HepG2 (cell line): ENCODE results near the gene NRG2. TPM values are rescaled to one million over a fixed set of nuclear protein-coding genes. Genes with fewer than 3 reads are reported as not detected.

ENCODE experiments used
- ATAC-seq: fragments of 200-7000 bp; cut with Tn5 transposase; 3 replicates; pipeline ENCODE4 v1.9.1; 2020; ENCODE audit warnings: mild to moderate bottlenecking, moderate library complexity
- BruUV-seq: library from RNA; stranded (reverse); fragments of 400-500 nt; replicated peaks from 2 replicates; lab custom pipeline; 2021; lab: Mats Ljungman, UMichigan
- CTCF ChIA-PET: fragments of 300-600 bp; formaldehyde crosslinking; extraction: SDS; loops from one replicate; lab custom pipeline; 2021; ENCODE audit warnings: low total read pairs, inconsistent platforms, low intra/inter-chr PET ratio; lab: Yijun Ruan, JAX
- POLR2A ChIA-PET: fragments of 350-600 bp; sonication (Branson Sonifier 250); formaldehyde crosslinking; loops from one replicate; lab custom pipeline; 2020; ENCODE audit warnings: antibody characterized with exemption, inconsistent platforms; lab: Yijun Ruan, JAX
- DNase-seq: peaks from one replicate; pipeline ENCODE4 v3.0.0-alpha.2; 2015; ENCODE audit warnings: low spot score
- FAIRE-seq: peaks from 3 replicates; lab custom pipeline; 2011; peaks lifted over from hg19 to GRCh38; lab: Jason Lieb, UNC
- H2AFZ ChIP-seq: one replicate; pipeline ENCODE4 v1.6.1; 2011; ENCODE audit warnings: low read length, inconsistent platforms
- H3K27ac ChIP-seq: fragments of 300-600 bp; 3 replicates; pipeline ENCODE4 v1.8.0; 2011; ENCODE audit warnings: mixed run types, mild to moderate bottlenecking, mixed read lengths, low read length, inconsistent platforms; ENCODE audit not compliant: insufficient read depth; ENCODE audit errors: extremely low read length
- H3K27me3 ChIP-seq, 2 experiments: fragments of 200-600 bp in 1 of 2; 2 replicates in 1 of 2; 3 replicates in 1 of 2; pipeline versions ENCODE4 v1.6.0 to v1.8.0; 2011; ENCODE audit warnings: low read length in 2 of 2, mild to moderate bottlenecking in 2 of 2, moderate library complexity in 2 of 2, inconsistent platforms in 1 of 2; ENCODE audit not compliant: insufficient read depth in 2 of 2, control insufficient read depth in 1 of 2
- H3K36me3 ChIP-seq, 2 experiments: fragments of 200-600 bp in 1 of 2; replicated peaks in 1 of 2; 2 replicates in 1 of 2; 3 replicates in 1 of 2; pipeline versions ENCODE4 v1.5.1 to v1.8.0; 2011; ENCODE audit warnings: low read length in 2 of 2, inconsistent platforms in 1 of 2; ENCODE audit not compliant: insufficient read depth in 2 of 2, control insufficient read depth in 1 of 2
- H3K4me1 ChIP-seq: 2 replicates; pipeline ENCODE4 v1.5.1; 2012; ENCODE audit warnings: low read length, inconsistent platforms; ENCODE audit not compliant: insufficient read depth
- H3K4me2 ChIP-seq: 2 replicates; pipeline ENCODE4 v1.6.0; 2011; ENCODE audit warnings: low read depth, low read length, inconsistent platforms
- H3K4me3 ChIP-seq, 3 experiments: fragments of 200-600 bp in 1 of 3; sonication (generic), shearing (Covaris generic) in 1 of 3; replicated peaks in 1 of 3; 2 replicates each; pipeline ENCODE4 v1.5.1; 2011 to 2016; ENCODE audit warnings: low read length in 3 of 3, inconsistent platforms in 2 of 3, low read depth in 2 of 3, mild to moderate bottlenecking in 2 of 3, control low read depth in 1 of 3, mixed read lengths in 1 of 3; ENCODE audit not compliant: insufficient read depth in 1 of 3
- H3K79me2 ChIP-seq: one replicate; pipeline ENCODE4 v1.6.1; 2011; ENCODE audit warnings: low read length, inconsistent platforms; ENCODE audit not compliant: insufficient read depth
- H3K9ac ChIP-seq: 2 replicates; pipeline ENCODE4 v1.6.0; 2011; ENCODE audit warnings: mild to moderate bottlenecking, low read depth, low read length, inconsistent platforms; ENCODE audit not compliant: insufficient read depth
- H3K9me3 ChIP-seq: 2 replicates; pipeline ENCODE4 v1.5.1; 2012; ENCODE audit warnings: mild to moderate bottlenecking, low read length
- H4K20me1 ChIP-seq: 2 replicates; pipeline ENCODE4 v1.6.0; 2011; ENCODE audit warnings: inconsistent platforms, mild to moderate bottlenecking, low read length, moderate library complexity; ENCODE audit not compliant: insufficient read depth
- ATF7 ChIP-seq, 2 experiments: fragments of 450-650 bp in 1 of 2; sonication (generic) in 1 of 2; formaldehyde crosslinking in 1 of 2; IDR thresholded peaks; 2 replicates each; pipeline versions ENCODE4 v1.4.0 to v1.6.1; 2016 to 2020; ENCODE audit warnings: antibody characterized with exemption in 1 of 2, mild to moderate bottlenecking in 1 of 2, missing genetic modification reagents in 1 of 2
- CTCF ChIP-seq: sonication (generic); formaldehyde crosslinking; IDR thresholded peaks from 2 replicates; pipeline ENCODE4 v1.5.0; 2020; ENCODE audit warnings: mild to moderate bottlenecking, missing genetic modification reagents, moderate library complexity
- HNRNPUL1 ChIP-seq: fragments of 200-400 bp; formaldehyde crosslinking; IDR thresholded peaks from 2 replicates; pipeline ENCODE4 v1.6.1; 2017; ENCODE audit warnings: low read depth, mild to moderate bottlenecking, low read length, moderate library complexity
- KLF15 ChIP-seq: sonication (generic); formaldehyde crosslinking; IDR thresholded peaks from 2 replicates; pipeline ENCODE4 v1.8.1; 2023; ENCODE audit warnings: borderline replicate concordance, mild to moderate bottlenecking, inconsistent platforms, missing genetic modification reagents, mixed read lengths
- NFKBIZ ChIP-seq: IDR thresholded peaks from 2 replicates; pipeline ENCODE4 v1.6.1; 2018; ENCODE audit warnings: missing genetic modification reagents, missing compliant biosample characterization
- PRMT3 ChIP-seq: sonication (generic); formaldehyde crosslinking; IDR thresholded peaks from 2 replicates; pipeline ENCODE4 v1.8.1; 2022; ENCODE audit warnings: low read depth, mild to moderate bottlenecking, moderate library complexity, missing genetic modification reagents, borderline replicate concordance
- STAG1 ChIP-seq: sonication (generic); formaldehyde crosslinking; IDR thresholded peaks from 2 replicates; pipeline ENCODE4 v1.4.0; 2020; ENCODE audit warnings: missing genetic modification reagents
- TARDBP ChIP-seq: sonication (generic); formaldehyde crosslinking; IDR thresholded peaks from 2 replicates; pipeline ENCODE4 v1.8.0; 2022; ENCODE audit warnings: mild to moderate bottlenecking, missing genetic modification reagents
- ZNF280B ChIP-seq: sonication (generic); formaldehyde crosslinking; IDR thresholded peaks from 2 replicates; pipeline ENCODE4 v1.5.0; 2020; ENCODE audit warnings: missing genetic modification reagents, mild to moderate bottlenecking, borderline replicate concordance
- ZNF552 ChIP-seq: sonication (generic); formaldehyde crosslinking; IDR thresholded peaks from 2 replicates; pipeline ENCODE4 v1.9.0; 2022; ENCODE audit warnings: missing genetic modification reagents, mild to moderate bottlenecking, borderline replicate concordance
- WGBS: methylation state at CpG from one replicate; pipeline ENCODE4 v1.1.6; 2017; ENCODE audit warnings: low lambda C conversion rate; 5-methylcytosine and 5-hydroxymethylcytosine counted together
- in situ Hi-C: cut with HindIII; loops from 2 replicates; pipeline ENCODE4 v1.10.0; 2017; ENCODE audit warnings: low pct_unique_long_range_greater_than_20kb; ENCODE audit not compliant: extremely low pct_ligation_motif_present
- intact Hi-C: fragments of 100-400 bp; cut with micrococcal nuclease; formaldehyde crosslinking; loops from one replicate; pipeline ENCODE4 v1.10.0; 2022; ENCODE audit not compliant: unreplicated experiment
- polyA plus RNA-seq, 8 experiments: library from polyadenylated mRNA; depleted of rRNA in 3 of 8; stranded (reverse) in 7 of 8; unstranded in 1 of 8; fragments of >200 nt; fragmentation: Illumina TruSeq in 4 of 8; extraction: Trizol in 4 of 8; gene quantifications; 2 replicates each; pipeline versions ENCODE4 v1.2.1 to v1.2.3, GENCODE V29; 2011 to 2016; ENCODE audit warnings: low read depth in 4 of 8, missing spikeins in 1 of 8, mixed read lengths in 1 of 8; ENCODE audit not compliant: insufficient read depth in 1 of 8
- total RNA-seq, 5 experiments: library from RNA; depleted of rRNA; stranded (reverse); fragments of >200 nt; fragmentation: Illumina TruSeq; extraction: Trizol; gene quantifications; 2 replicates each; pipeline ENCODE4 v1.2.3, GENCODE V29; 2016; ENCODE audit warnings: low read depth in 1 of 5

Gene NRG2
- total and polyA plus RNA-seq, 2 of the 13 experiments (the other 11 are each of a cell fraction or from before 2014, with no cell fraction given) = not detected

GRCh38 chr5:140076788-140077187, 33.7 kb upstream of the NRG2 start (continued):
- TF ChIP-seq KLF15 (CRISPR knock-in tag) = no peak
- no peak for TF ChIP-seq NFKBIZ
- no peak for TF ChIP-seq PRMT3

- H3K4me1 ChIP-seq = no peaks in the 10 kb centered on the region
- H2AFZ ChIP-seq = no peak overlapping the region
- ChIA-PET CTCF (interaction anchor here (4.2 to 4.6 kb wide), 2 partner anchors 68 to 80 kb away, joined by 37 to 40 read pairs; no protein-coding TSS in a partner anchor), POLR2A (no interaction called here)
- intact Hi-C loops = loop anchor here (5.0 kb wide), 1 partner anchor 36 kb away; the partner anchor contains the start of gene PURA
- no peak for ATAC-seq
- DNase-seq = no peak
- no peaks in the 10 kb centered on the region for H3K36me3 ChIP-seq
- BruUV-seq = no TSS peak
- 38% methylated on average over 1 of the region's 1 CpG for WGBS
- H3K27me3 ChIP-seq = no peaks in the 10 kb centered on the region
- H3K27ac ChIP-seq = no peak overlapping the region
- peak; percentile 67 for TF ChIP-seq ATF7 (IDR thresholded peaks at IDR 0.05)
- TF ChIP-seq ATF7 (CRISPR knock-in tag; IDR thresholded peaks at IDR 0.05) = no peak
- TF ChIP-seq TARDBP (CRISPR knock-in tag) = no peak
- no peak for TF ChIP-seq ZNF552
- TF ChIP-seq, all 625 proteins: peak for 1
- in situ Hi-C loops = no loop called here
- Histone ChIP-seq H3K79me2 (no peaks in the 10 kb centered on the region), H3K4me2 (no peak overlapping the region), H3K9ac (no peak overlapping the region), H4K20me1 (no peaks in the 10 kb centered on the region), H3K9me3 (no peaks in the 10 kb centered on the region), H3K4me3 (no peak overlapping the region)
- FAIRE-seq = no peak
Measured at GRCh38 chr5:140076142-140076541, 33.0 kb upstream of the NRG2 start.

- Histone ChIP-seq H3K27me3 (no peaks in the 10 kb centered on the region), H3K9ac (no peak overlapping the region), H3K36me3 (no peaks in the 10 kb centered on the region), H4K20me1 (no peaks in the 10 kb centered on the region), H3K4me2 (no peak overlapping the region), H3K4me1 (no peaks in the 10 kb centered on the region), H2AFZ (no peak overlapping the region), H3K9me3 (no peaks in the 10 kb centered on the region), H3K79me2 (no peaks in the 10 kb centered on the region), H3K27ac (no peak overlapping the region), H3K4me3 (no peak overlapping the region)
- TF ChIP-seq ZNF280B (CRISPR knock-in tag) (no peak), CTCF (CRISPR knock-in tag) (peak; percentile 27), ATF7 (IDR thresholded peaks at IDR 0.05) (no peak), ATF7 (CRISPR knock-in tag; IDR thresholded peaks at IDR 0.05) (no peak), HNRNPUL1 (no peak), STAG1 (CRISPR knock-in tag) (0 out of 2 replicates have a peak, but pooled peaks have one; percentile 33)
- no TSS peak for BruUV-seq
- POLR2A ChIA-PET = no interaction called here
- ATAC-seq (no peak), FAIRE-seq (no peak), DNase-seq (no peak)
- 0% methylated on average over 2 of the region's 2 CpGs for WGBS
- intact Hi-C loops = loop anchor here (5.0 kb wide), 1 partner anchor 37 kb away; the partner anchor contains the start of gene PURA
- CTCF ChIA-PET = interaction anchor here (4.2 to 4.6 kb wide), 2 partner anchors 69 to 81 kb away, joined by 37 to 40 read pairs; no protein-coding TSS in a partner anchor
- in situ Hi-C loops = no loop called here
Measured at GRCh38 chr5:140075371-140075770, 32.3 kb upstream of the NRG2 start.
